Measurements from ENCODE around the gene ATXN7L1.

DNA sequence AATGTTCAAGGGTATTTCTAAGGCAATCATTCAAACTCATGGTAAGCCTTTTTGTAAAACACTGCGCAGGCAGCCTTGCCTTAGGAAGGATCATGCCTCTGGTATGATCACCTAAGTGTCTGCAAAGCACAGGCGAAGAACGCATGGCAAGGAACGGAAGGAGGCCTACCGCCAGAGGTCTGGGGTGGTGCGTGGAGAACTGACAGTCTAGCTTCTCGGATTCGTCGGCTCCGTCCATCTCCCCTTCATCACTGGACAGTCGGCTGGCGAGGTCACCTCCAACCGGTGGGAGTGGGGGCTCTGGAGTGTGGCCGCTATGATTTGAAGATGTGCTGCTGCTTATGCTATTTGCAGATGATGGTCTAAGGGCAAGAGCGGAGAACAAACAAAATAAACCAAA is 252.5 kb downstream of the ATXN7L1 start:
- no peak for TF ChIP-seq POLR2A (IDR thresholded peaks at IDR 0.05)
- TF ChIP-seq, protein P1, sequence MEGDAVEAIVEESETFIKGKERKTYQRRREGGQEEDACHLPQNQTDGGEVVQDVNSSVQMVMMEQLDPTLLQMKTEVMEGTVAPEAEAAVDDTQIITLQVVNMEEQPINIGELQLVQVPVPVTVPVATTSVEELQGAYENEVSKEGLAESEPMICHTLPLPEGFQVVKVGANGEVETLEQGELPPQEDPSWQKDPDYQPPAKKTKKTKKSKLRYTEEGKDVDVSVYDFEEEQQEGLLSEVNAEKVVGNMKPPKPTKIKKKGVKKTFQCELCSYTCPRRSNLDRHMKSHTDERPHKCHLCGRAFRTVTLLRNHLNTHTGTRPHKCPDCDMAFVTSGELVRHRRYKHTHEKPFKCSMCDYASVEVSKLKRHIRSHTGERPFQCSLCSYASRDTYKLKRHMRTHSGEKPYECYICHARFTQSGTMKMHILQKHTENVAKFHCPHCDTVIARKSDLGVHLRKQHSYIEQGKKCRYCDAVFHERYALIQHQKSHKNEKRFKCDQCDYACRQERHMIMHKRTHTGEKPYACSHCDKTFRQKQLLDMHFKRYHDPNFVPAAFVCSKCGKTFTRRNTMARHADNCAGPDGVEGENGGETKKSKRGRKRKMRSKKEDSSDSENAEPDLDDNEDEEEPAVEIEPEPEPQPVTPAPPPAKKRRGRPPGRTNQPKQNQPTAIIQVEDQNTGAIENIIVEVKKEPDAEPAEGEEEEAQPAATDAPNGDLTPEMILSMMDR (IDR thresholded peaks at IDR 0.05): no peak
